HUES64 (cell line): ENCODE results near the gene LRRN3.

Experiments used
- H3K27ac ChIP-seq: 2 replicates; pipeline ENCODE4 v1.7.0; 2013; ENCODE audit warnings: low read depth, low read length, inconsistent platforms
- H3K27me3 ChIP-seq: 2 replicates; pipeline ENCODE4 v1.6.1; 2013; ENCODE audit warnings: mild to moderate bottlenecking, low read length; ENCODE audit not compliant: insufficient read depth
- H3K36me3 ChIP-seq: 2 replicates; pipeline ENCODE4 v1.6.1; 2013; ENCODE audit warnings: mild to moderate bottlenecking, low read length; ENCODE audit not compliant: insufficient read depth
- H3K4me1 ChIP-seq: 2 replicates; pipeline ENCODE4 v1.6.1; 2013; ENCODE audit warnings: mild to moderate bottlenecking, low read length, moderate library complexity; ENCODE audit not compliant: insufficient read depth
- H3K4me3 ChIP-seq: 2 replicates; pipeline ENCODE4 v1.5.1; 2013; ENCODE audit warnings: mild to moderate bottlenecking, low read length, moderate library complexity
- H3K9ac ChIP-seq: 2 replicates; pipeline ENCODE4 v1.6.1; 2013; ENCODE audit warnings: mild to moderate bottlenecking, low read depth, low read length
- H3K9me3 ChIP-seq: 2 replicates; pipeline ENCODE4 v1.6.1; 2013; ENCODE audit warnings: low read depth, low read length; ENCODE audit not compliant: insufficient read depth
- WGBS: fragments of 150-250, 120-280 bp; methylation state at CpG from one replicate; pipeline ENCODE4 v1.1.7; 2013; ENCODE audit warnings: missing lambda C conversion rate; 5-methylcytosine and 5-hydroxymethylcytosine counted together

LRRN3 gene

DNA sequence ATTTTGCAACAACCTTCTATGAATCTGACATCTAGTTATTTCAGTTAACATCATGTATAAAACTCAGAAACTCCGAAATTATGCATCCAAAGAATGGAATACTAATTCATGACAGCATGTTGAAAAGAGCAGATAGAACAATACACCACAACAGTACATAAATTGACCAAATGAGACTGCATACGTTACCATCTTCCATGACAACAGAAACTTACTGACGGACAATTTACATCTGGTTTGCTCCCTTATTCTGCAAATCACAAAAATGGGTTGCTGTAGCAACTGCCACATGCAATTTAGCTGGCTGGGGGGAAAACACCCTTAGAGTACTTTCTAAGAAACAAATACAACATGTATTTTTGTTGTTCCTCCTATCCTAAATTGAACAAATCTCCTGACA, 14.3 kb downstream of the LRRN3 start:
- no peak overlapping the region for H3K4me3 ChIP-seq
- H3K36me3 ChIP-seq: no peaks in the 10 kb centered on the region
- H3K9ac ChIP-seq: no peak overlapping the region
- H3K27me3 ChIP-seq: no peaks in the 10 kb centered on the region
- H3K27ac ChIP-seq: no peak overlapping the region
- no peaks in the 10 kb centered on the region for H3K9me3 ChIP-seq
- 84% methylated on average over 3 of the region's 3 CpGs for WGBS
- H3K4me1 ChIP-seq: peaks cover 25% of the 10 kb centered on the region

DNA sequence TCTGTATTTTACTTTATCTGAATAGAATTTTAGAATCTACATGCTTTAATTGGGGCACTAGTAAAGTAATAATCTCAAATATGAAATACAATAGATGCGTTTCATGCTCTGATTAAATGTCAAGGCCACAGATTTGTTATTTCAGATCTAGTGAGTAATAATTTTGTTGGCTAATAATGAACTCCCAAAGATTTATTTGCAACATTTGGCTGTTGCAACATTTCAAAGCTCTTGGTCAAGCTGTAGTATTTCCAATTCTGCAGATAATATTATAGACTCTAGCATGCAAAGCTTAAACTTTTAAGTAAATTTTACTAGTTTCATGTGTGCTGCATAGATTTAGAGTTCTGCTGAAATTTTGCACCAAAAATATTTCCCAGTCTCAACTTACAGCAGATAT, 16.7 kb downstream of the LRRN3 start:
- no peaks in the 10 kb centered on the region for H3K36me3 ChIP-seq
- peaks cover 25% of the 10 kb centered on the region for H3K4me1 ChIP-seq
- no peak overlapping the region for H3K27ac ChIP-seq
- no peaks in the 10 kb centered on the region for H3K9me3 ChIP-seq
- H3K27me3 ChIP-seq: no peaks in the 10 kb centered on the region
- no peak overlapping the region for H3K9ac ChIP-seq
- WGBS: 100% methylated on average over 1 of the region's 1 CpG
- no peak overlapping the region for H3K4me3 ChIP-seq

DNA sequence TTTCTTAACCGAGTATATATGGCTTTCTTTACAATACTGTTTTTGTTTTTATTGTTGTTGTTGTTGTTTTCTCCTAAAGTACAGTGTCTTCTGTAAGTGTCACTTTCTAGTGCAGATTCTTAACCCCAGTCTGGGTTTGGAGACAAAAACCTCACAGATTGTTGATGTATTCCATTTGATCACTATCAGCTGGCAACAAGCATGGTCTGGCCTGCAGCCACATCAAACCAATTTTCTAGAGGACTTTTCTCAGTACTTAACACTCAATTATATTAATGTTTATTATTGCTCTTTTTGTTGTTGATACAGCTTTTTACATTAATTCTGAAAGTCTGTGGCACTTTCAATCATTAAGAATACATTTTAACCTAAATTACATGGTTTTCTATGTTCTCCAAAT, 17.1 kb downstream of the LRRN3 start:
- 83% methylated on average over 1 of the region's 1 CpG for WGBS
- H3K36me3 ChIP-seq: no peaks in the 10 kb centered on the region
- H3K4me1 ChIP-seq: peaks cover 25% of the 10 kb centered on the region
- H3K4me3 ChIP-seq: no peak overlapping the region
- H3K27me3 ChIP-seq: no peaks in the 10 kb centered on the region
- H3K27ac ChIP-seq: no peak overlapping the region
- no peak overlapping the region for H3K9ac ChIP-seq
- H3K9me3 ChIP-seq: no peaks in the 10 kb centered on the region

DNA sequence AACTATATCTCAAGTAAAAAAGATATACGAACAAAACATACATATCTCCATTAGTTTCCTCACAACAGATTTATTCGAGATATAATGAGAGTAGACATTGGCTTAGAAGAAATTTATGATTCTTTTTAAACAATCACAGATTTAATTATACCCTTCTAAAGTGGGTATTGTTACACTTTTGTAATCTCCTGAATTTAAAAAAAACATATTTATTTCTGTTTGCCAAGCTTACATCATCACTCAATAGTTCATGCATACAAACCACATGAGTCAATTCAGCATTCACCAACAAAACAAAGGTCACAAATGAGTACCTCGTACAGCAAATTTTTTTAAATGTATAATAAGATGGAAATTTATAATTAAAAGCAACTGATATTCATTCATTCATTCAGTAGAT, 17.6 kb downstream of the LRRN3 start:
- Histone ChIP-seq H3K9me3 (no peaks in the 10 kb centered on the region), H3K27me3 (no peaks in the 10 kb centered on the region), H3K36me3 (no peaks in the 10 kb centered on the region), H3K9ac (no peak overlapping the region), H3K27ac (no peak overlapping the region), H3K4me1 (peaks cover 25% of the 10 kb centered on the region), H3K4me3 (no peak overlapping the region)
- no CpG with 5 or more reads among the region's 3 CpGs for WGBS

DNA sequence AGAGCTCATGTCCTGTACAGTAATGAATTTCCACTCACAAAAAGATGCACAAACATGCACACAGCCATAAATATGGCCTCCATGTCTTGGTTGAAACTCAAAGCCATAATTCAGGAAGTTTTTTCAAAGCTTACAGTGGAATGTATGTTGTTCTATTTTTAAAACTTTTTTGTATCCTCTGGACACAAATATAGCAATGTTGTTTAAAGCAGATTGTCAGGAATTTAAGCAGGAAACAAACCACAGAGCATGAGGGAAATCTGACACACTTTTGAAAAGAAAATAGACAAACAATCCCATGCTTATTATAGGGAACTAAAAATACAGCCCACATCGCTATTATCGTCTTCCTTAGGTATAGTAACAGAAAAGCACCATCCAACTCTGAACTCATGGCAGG, 21.5 kb downstream of the LRRN3 start:
- WGBS: 95% methylated on average over 2 of the region's 2 CpGs
- no peaks in the 10 kb centered on the region for H3K9me3 ChIP-seq
- H3K9ac ChIP-seq: no peak overlapping the region
- H3K4me1 ChIP-seq: peaks cover 5% of the 10 kb centered on the region; the same call in 1 of the 2 replicates
- H3K4me3 ChIP-seq: no peak overlapping the region
- H3K36me3 ChIP-seq: no peaks in the 10 kb centered on the region
- H3K27me3 ChIP-seq: no peaks in the 10 kb centered on the region
- H3K27ac ChIP-seq: no peak overlapping the region

DNA sequence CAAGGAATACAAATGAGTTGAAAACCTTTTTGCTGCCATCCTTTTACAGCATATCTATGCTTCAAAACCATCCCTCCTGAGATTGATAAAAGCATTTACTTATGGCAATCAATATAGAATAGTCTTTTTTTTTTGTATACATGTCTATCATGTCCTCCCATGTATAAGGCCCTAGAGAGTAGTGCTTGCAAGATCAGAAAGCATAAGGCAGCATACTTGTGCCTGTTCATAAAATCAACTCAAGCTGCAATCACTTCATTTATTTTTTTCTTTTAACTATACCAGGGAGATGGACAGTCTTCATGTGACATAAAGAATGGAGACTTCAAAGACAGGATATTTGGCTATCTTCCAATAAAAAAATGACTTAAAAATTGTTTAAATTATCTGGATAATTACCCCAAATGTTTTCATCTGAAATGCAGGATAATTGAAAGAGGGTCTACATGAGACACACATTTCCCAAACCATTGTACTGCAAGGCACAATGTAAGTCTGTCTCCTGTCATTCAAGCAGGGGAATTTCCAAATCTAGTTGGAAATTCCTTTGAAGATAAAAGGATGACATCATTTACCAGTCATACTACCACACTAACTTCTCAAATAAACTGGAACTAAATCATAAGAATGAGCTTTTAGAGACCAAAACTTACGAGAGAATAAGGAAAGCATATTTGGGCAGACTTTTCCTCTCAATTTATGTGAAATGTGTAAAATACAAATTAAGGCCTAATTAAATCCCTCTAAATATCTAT, 22.5 kb downstream of the LRRN3 start:
- Histone ChIP-seq H3K4me1 (peaks cover 5% of the 10 kb centered on the region; the same call in 1 of the 2 replicates), H3K9ac (no peak overlapping the region), H3K9me3 (no peaks in the 10 kb centered on the region), H3K27me3 (no peaks in the 10 kb centered on the region), H3K4me3 (no peak overlapping the region), H3K36me3 (no peaks in the 10 kb centered on the region), H3K27ac (no peak overlapping the region)
- WGBS: no CpG with 5 or more reads among the region's 1 CpG

DNA sequence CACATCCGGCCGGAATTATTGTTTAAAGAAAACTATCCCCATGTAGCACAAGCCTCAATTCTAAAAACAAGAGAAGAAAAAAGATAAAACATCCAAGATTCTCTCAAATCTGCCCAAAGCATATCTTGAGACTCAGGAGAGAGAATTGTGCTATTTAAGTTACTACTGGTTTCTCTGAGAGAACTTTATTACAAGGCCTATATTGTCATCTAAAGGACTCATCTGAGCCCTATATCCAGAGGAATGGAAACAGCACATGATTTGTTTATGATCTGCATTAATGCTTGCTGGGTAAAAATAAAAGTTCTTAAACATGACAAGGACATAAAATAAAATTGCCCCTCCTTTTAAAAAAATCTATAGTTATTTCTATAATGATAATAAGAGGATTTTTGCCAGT, 25.0 kb downstream of the LRRN3 start:
- H3K4me3 ChIP-seq: no peak overlapping the region
- H3K4me1 ChIP-seq: peaks cover 5% of the 10 kb centered on the region
- no peaks in the 10 kb centered on the region for H3K27me3 ChIP-seq
- H3K9me3 ChIP-seq: no peaks in the 10 kb centered on the region
- no peak overlapping the region for H3K27ac ChIP-seq
- H3K36me3 ChIP-seq: no peaks in the 10 kb centered on the region
- 100% methylated on average over 2 of the region's 2 CpGs for WGBS
- H3K9ac ChIP-seq: no peak overlapping the region

DNA sequence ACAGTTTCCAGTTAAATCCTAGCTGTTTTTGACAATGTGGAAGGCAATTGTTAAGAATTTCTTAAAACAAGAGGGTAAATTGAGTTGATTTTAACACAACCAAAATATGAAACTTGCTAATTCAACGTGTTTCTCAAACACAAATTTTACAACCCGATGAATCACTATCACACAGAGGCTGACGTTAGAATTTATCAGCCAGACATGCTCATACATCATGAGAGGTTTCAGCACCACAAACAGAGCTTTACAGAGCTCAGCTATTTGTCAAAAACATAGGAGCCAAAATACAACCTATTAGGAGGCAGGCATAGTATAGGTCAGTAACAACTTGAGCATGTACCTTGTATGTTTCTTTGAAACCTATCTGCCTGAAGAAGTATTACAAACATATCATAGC, 36.1 kb downstream of the LRRN3 start:
- 87% methylated on average over 3 of the region's 3 CpGs for WGBS

DNA sequence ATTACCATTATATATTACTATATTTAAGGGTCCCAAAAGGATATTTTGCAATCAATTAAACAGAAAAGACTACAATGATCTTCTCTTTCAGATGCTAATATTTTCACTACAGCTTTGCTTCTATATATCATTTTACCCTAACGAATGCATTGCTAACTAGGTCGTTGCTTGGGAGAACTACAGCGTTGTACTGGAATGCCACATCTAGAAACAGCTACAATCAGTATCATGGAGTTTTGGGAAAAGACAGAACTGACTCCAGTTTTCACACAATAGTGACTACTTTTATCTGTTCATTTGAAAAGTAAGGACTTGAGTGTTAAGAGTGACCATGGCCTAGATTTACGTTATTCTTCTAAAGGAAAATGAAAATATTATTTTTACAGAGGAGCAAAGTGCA, 38.5 kb downstream of the LRRN3 start:
- no peaks in the 10 kb centered on the region for H3K27me3 ChIP-seq
- no peak overlapping the region for H3K27ac ChIP-seq
- H3K9ac ChIP-seq: no peak overlapping the region
- no peaks in the 10 kb centered on the region for H3K9me3 ChIP-seq
- H3K4me1 ChIP-seq: no peaks in the 10 kb centered on the region
- H3K4me3 ChIP-seq: no peak overlapping the region
- H3K36me3 ChIP-seq: no peaks in the 10 kb centered on the region
- 95% methylated on average over 3 of the region's 4 CpGs for WGBS

More for the DNA sequence above, 36.1 kb downstream of the LRRN3 start:
- Histone ChIP-seq H3K9ac (no peak overlapping the region), H3K27ac (no peak overlapping the region), H3K27me3 (no peaks in the 10 kb centered on the region), H3K4me3 (no peak overlapping the region), H3K36me3 (no peaks in the 10 kb centered on the region), H3K4me1 (no peaks in the 10 kb centered on the region), H3K9me3 (no peaks in the 10 kb centered on the region)

DNA sequence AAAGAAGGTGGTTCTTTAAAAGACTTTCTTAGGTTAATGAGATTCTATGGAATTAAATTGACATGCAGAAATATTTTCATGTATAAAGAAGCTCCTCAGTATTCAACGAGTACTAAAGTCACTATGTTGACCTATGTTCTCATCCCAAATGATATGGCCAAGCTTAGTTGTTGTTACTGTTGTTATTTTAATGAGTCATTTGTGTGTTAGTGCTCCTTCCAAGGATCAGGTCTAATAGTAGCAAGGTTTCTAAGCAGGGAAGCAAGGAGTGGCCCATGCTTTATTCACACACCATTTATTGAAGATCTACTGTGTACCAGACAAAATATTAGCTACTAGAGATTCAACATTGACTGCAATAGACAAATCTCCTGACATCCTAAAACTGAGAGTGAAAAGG, 41.9 kb downstream of the LRRN3 start:
- no peaks in the 10 kb centered on the region for H3K36me3 ChIP-seq
- no peak overlapping the region for H3K9ac ChIP-seq
- no peak overlapping the region for H3K27ac ChIP-seq
- H3K27me3 ChIP-seq: no peaks in the 10 kb centered on the region
- WGBS: 77% methylated on average over 1 of the region's 1 CpG
- no peaks in the 10 kb centered on the region for H3K9me3 ChIP-seq
- H3K4me3 ChIP-seq: no peak overlapping the region
- H3K4me1 ChIP-seq: peaks cover 10% of the 10 kb centered on the region

DNA sequence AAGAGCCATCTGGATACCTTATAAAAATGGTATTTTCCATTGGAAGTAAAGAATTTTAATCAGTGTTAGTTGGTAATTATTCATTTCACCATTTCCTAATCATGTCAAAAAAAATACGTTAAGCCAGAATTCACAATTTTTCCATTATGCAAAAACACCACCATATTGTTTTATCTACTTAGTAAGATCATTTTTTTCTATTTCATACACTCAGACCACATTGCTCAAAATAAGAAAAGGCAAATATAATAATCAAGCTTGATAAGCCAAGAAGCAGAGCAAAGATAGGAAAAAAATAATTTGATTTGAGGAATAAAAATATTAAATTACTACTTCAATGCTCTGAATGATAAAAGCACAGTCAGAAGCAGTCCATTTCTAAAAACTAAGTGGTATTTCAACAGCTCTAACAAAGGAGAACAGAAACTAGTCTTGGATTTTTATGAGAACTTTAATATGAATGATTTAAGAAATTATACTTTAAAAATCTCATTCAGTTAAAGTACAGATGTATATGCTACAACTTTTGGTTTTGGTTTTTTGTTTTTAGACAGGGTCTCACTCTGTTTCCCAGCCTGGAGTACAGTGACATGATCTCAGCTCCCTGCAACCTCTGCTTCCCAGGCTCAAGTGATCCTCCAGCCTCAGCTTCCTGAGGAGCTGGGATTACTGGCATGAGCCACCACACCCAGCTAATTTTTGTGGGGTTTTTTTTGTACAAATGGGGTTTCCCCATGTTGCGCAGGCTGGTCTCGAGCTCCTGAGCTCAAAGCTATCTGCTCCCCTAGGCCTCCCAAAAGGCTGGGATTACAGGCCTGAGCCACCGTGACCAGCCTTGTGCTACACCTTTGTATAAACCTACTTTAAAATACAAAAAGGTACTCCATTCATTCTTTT, 46.6 kb downstream of the LRRN3 start:
- no peaks in the 10 kb centered on the region for H3K9me3 ChIP-seq
- H3K36me3 ChIP-seq: no peaks in the 10 kb centered on the region
- 94% methylated on average over 4 of the region's 4 CpGs for WGBS
- peak overlapping the region; percentile 28; the same call in 1 of the 2 replicates for H3K9ac ChIP-seq
- H3K27ac ChIP-seq: 0 out of 2 replicates have a peak overlapping the region, but pooled peaks have one; percentile 0
- peaks cover 19% of the 10 kb centered on the region for H3K4me1 ChIP-seq
- H3K27me3 ChIP-seq: no peaks in the 10 kb centered on the region
- no peak overlapping the region for H3K4me3 ChIP-seq
